GM12878 (cell line): ENCODE results near the gene TEX50. TPM values are rescaled to one million over a fixed set of nuclear protein-coding genes. Genes with fewer than 3 reads are reported as not detected.
"Not testable (repeated sequence)": the region's sequence is repeated elsewhere in the genome, so short reads cannot be mapped to it uniquely, and the experiment has no call there.

Source experiments
- ATAC-seq: fragments of 200-7000 bp; cut with Tn5 transposase; 3 replicates; pipeline ENCODE4 v1.9.1; 2020; ENCODE audit warnings: mild to moderate bottlenecking, moderate library complexity
- BruUV-seq: library from RNA; stranded (reverse); fragments of 400-500 nt; replicated peaks from 2 replicates; lab custom pipeline; 2021; lab: Mats Ljungman, UMichigan
- CTCF ChIA-PET: fragments of 300-600 bp; sonication (Branson Sonifier 250); formaldehyde crosslinking; extraction: SDS; loops from one replicate; lab custom pipeline; 2021; ENCODE audit warnings: inconsistent platforms; lab: Yijun Ruan, JAX
- POLR2A ChIA-PET: fragments of 350-600 bp; formaldehyde crosslinking; extraction: SDS; loops from one replicate; lab custom pipeline; 2021; ENCODE audit warnings: inconsistent platforms; lab: Charles Lee
- RAD21 ChIA-PET: fragments of 300-600 bp; sonication (Branson Sonifier 250); formaldehyde crosslinking; loops from one replicate; lab custom pipeline; 2023; ENCODE audit warnings: antibody characterized with exemption; ENCODE audit not compliant: unreplicated experiment; lab: Charles Lee
- SMC1A ChIA-PET: fragments of 300-600 bp; sonication (Branson Sonifier 250); formaldehyde crosslinking; loops from one replicate; lab custom pipeline; 2023; ENCODE audit not compliant: unreplicated experiment, uncharacterized antibody; lab: Charles Lee
- DNase-seq: peaks from one replicate; pipeline ENCODE4 v3.0.0-alpha.2; 2011; ENCODE audit warnings: low read depth, low spot score
- FAIRE-seq: peaks from 3 replicates; lab custom pipeline; 2011; peaks lifted over from hg19 to GRCh38; lab: Jason Lieb, UNC
- H2AFZ ChIP-seq: 2 replicates; pipeline ENCODE4 v1.6.0; 2011; ENCODE audit warnings: low read depth, low read length, control low read depth; ENCODE audit not compliant: control insufficient read depth
- H3K27ac ChIP-seq: 2 replicates; pipeline ENCODE4 v1.5.1; 2011; ENCODE audit warnings: control low read depth; ENCODE audit not compliant: control insufficient read depth, insufficient read depth
- H3K27me3 ChIP-seq, 2 experiments: replicated peaks in 1 of 2; 2 replicates each; pipeline versions ENCODE4 v1.6.0 to v1.6.1; 2011; ENCODE audit warnings: low read length in 1 of 2; ENCODE audit not compliant: control insufficient read depth in 2 of 2, insufficient read depth in 2 of 2
- H3K36me3 ChIP-seq, 2 experiments: 2 replicates each; pipeline ENCODE4 v1.5.1; 2011; ENCODE audit warnings: low read length in 1 of 2; ENCODE audit not compliant: control insufficient read depth in 2 of 2, insufficient read depth in 2 of 2
- H3K4me1 ChIP-seq: 2 replicates; pipeline ENCODE4 v1.6.1; 2011; ENCODE audit warnings: mild to moderate bottlenecking, low read length, moderate library complexity, mixed read lengths; ENCODE audit not compliant: control insufficient read depth, insufficient read depth
- H3K4me2 ChIP-seq: 2 replicates; pipeline ENCODE4 v1.6.0; 2011; ENCODE audit warnings: control low read depth; ENCODE audit not compliant: control insufficient read depth, insufficient read depth
- H3K4me3 ChIP-seq: fragments of 200-600 bp; sonication (generic); 2 replicates; pipeline ENCODE4 v1.5.1; 2016
- H3K79me2 ChIP-seq: 2 replicates; pipeline ENCODE4 v1.6.0; 2011; ENCODE audit warnings: low read length; ENCODE audit not compliant: control insufficient read depth, insufficient read depth
- H3K9ac ChIP-seq: 2 replicates; pipeline ENCODE4 v1.8.0; 2011; ENCODE audit warnings: low read length, control low read depth, mixed read lengths; ENCODE audit not compliant: control insufficient read depth, insufficient read depth
- H3K9me3 ChIP-seq: replicated peaks from 3 replicates; pipeline ENCODE4 v1.5.1; 2011; ENCODE audit warnings: mild to moderate bottlenecking, low read length; ENCODE audit not compliant: control insufficient read depth, insufficient read depth
- H4K20me1 ChIP-seq: 2 replicates; pipeline ENCODE4 v1.6.0; 2011; ENCODE audit not compliant: control insufficient read depth, insufficient read depth
- BHLHE40 ChIP-seq, 2 experiments: fragments of 450-650 bp in 1 of 2; IDR thresholded peaks; 2 replicates each; pipeline ENCODE4 v1.6.1; 2011 to 2017; ENCODE audit warnings: low read depth in 2 of 2, borderline replicate concordance in 1 of 2, improper control_type of control experiment in 1 of 2, low read length in 1 of 2, mild to moderate bottlenecking in 1 of 2
- PML ChIP-seq: IDR thresholded peaks from 2 replicates; pipeline ENCODE4 v1.6.1; 2012; ENCODE audit warnings: low read length, inconsistent platforms
- RB1 ChIP-seq: fragments of 450-650 bp; formaldehyde crosslinking; IDR thresholded peaks from 2 replicates; pipeline ENCODE4 v1.6.1; 2017; ENCODE audit warnings: mild to moderate bottlenecking, borderline replicate concordance
- SRF ChIP-seq, 2 experiments: IDR thresholded peaks; 2 replicates each; pipeline ENCODE4 v1.6.1; 2011; ENCODE audit warnings: low read depth in 2 of 2, low read length in 2 of 2, mild to moderate bottlenecking in 1 of 2, moderate library complexity in 1 of 2
- TBL1XR1 ChIP-seq: IDR thresholded peaks from 2 replicates; pipeline ENCODE4 v1.6.1; 2012; ENCODE audit warnings: low read depth, low read length, improper control_type of control experiment
- USF2 ChIP-seq: IDR thresholded peaks from 2 replicates; pipeline ENCODE4 v1.6.1; 2011; ENCODE audit warnings: low read depth, low read length, improper control_type of control experiment, borderline replicate concordance
- WGBS: methylation state at CpG from one replicate; pipeline ENCODE4 v1.1.6; 2016; ENCODE audit warnings: low lambda C conversion rate; ENCODE audit not compliant: insufficient replicate concordance, insufficient coverage; ENCODE audit errors: missing lambda C conversion rate; 5-methylcytosine and 5-hydroxymethylcytosine counted together
- in situ Hi-C: fragments of 300-500 bp; cut with MboI; formaldehyde crosslinking; loops from 9 replicates; pipeline ENCODE4 v1.14.3; 2018; ENCODE audit warnings: mixed read lengths
- intact Hi-C: fragments of 100-400 bp; cut with micrococcal nuclease; formaldehyde crosslinking; loops from one replicate; pipeline ENCODE4 v1.14.2; 2022; ENCODE audit not compliant: unreplicated experiment
- polyA plus RNA-seq, 11 experiments: library from polyadenylated mRNA; depleted of rRNA in 4 of 11; unstranded in 6 of 11; stranded (reverse) in 5 of 11; fragments of >200 nt; fragmentation: Nextera tagmentation in 4 of 11; fragmentation: Illumina TruSeq in 1 of 11; extraction: Ambion mirVana in 4 of 11; extraction: Trizol in 1 of 11; gene quantifications; 1 replicate in 1 of 11; 2 replicates in 10 of 11; pipeline versions ENCODE4 v1.2.1 to v1.2.3, GENCODE V29; 2011 to 2016; ENCODE audit warnings: inconsistent platforms in 2 of 11, missing spikeins in 2 of 11, low read depth in 1 of 11
- total RNA-seq, 4 experiments: library from RNA; depleted of rRNA in 3 of 4; stranded (reverse); fragments of >200 nt in 3 of 4; fragmentation: Illumina TruSeq in 1 of 4; extraction: Trizol in 1 of 4; gene quantifications; 2 replicates each; pipeline versions ENCODE4 v1.2.1 to v1.2.3, GENCODE V29; 2013 to 2021

The TEX50 gene
- total and polyA plus RNA-seq, 10 of the 15 experiments (the other 5 are each of a cell fraction or from before 2014, with no cell fraction given): not detected

- 84% methylated on average over 12 of the region's 32 CpGs for WGBS
- H3K4me3 ChIP-seq, H3K27me3 ChIP-seq, H3K4me1 ChIP-seq, H3K27ac ChIP-seq, FAIRE-seq, H3K4me2 ChIP-seq, H3K9ac ChIP-seq, H2AFZ ChIP-seq, in situ Hi-C loops, DNase-seq, SMC1A ChIA-PET, CTCF ChIA-PET, POLR2A ChIA-PET, ATAC-seq, H3K79me2 ChIP-seq, BruUV-seq, RAD21 ChIA-PET, H3K36me3 ChIP-seq, H3K9me3 ChIP-seq, intact Hi-C loops, H4K20me1 ChIP-seq: not testable (repeated sequence)
Observed at GRCh38 chr1:173613086-173613485, 22.1 kb upstream of the TEX50 start.

GRCh38 chr1:173616859-173617258, 18.3 kb upstream of the TEX50 start:
- CTCF ChIA-PET: interaction anchor here (0.7 kb wide), 1 partner anchor 440 kb away, joined by 4 read pairs; no protein-coding TSS in a partner anchor
- no peaks in the 10 kb centered on the region for H3K79me2 ChIP-seq
- no peaks in the 10 kb centered on the region for H3K4me1 ChIP-seq
- no peak overlapping the region for H3K9ac ChIP-seq
- RAD21 ChIA-PET: no interaction called here
- BruUV-seq: no TSS peak
- DNase-seq (no peak), ATAC-seq (no peak), FAIRE-seq (no peak)
- no peak overlapping the region for H2AFZ ChIP-seq
- H3K4me3 ChIP-seq: no peak overlapping the region
- WGBS: 8% methylated on average over 4 of the region's 4 CpGs
- TF ChIP-seq SRF (IDR thresholded peaks at IDR 0.05; ENCODE audit: low read depth in 2 of 2, low read length in 2 of 2) (no peak), RB1 (no peak), TBL1XR1 (no peak), BHLHE40 (IDR thresholded peaks at IDR 0.05; ENCODE audit: borderline replicate concordance in 1 of 2, low read depth in 2 of 2, low read length in 1 of 2) (peak in 1 of 2 experiments; percentile 19; a peak in 1 of 4 replicates), USF2 (no peak), PML (no peak)
- in situ Hi-C loops (no loop called here), intact Hi-C loops (no loop called here)
- H3K27ac ChIP-seq: no peak overlapping the region
- no peaks in the 10 kb centered on the region; the same call in 2 of the 3 replicates for H3K9me3 ChIP-seq
- no peaks in the 10 kb centered on the region for H4K20me1 ChIP-seq
- no peaks in the 10 kb centered on the region; a peak in 1 of 4 replicates for H3K27me3 ChIP-seq
- no peak overlapping the region for H3K4me2 ChIP-seq
- H3K36me3 ChIP-seq: no peaks in the 10 kb centered on the region
- SMC1A ChIA-PET: no interaction called here
- POLR2A ChIA-PET: no interaction called here
